ENCODE measurements around the gene IZUMO4.

IZUMO4 gene

GRCh38 chr19:2103045-2103707 lies 6.5 kb downstream of the IZUMO4 start:
- TF ChIP-seq GATA3 (IDR thresholded peaks at IDR 0.05; ENCODE audit: low read depth, low read length) (no peak), GATA2 (IDR thresholded peaks at IDR 0.05; ENCODE audit: low read depth, low read length) (no peak)

GRCh38 chr19:2108251-2109016 lies 11.7 kb downstream of the IZUMO4 start:
- TF ChIP-seq GATA3 (IDR thresholded peaks at IDR 0.05; ENCODE audit: low read depth, low read length) (no peak), GATA2 (IDR thresholded peaks at IDR 0.05; ENCODE audit: low read depth, low read length) (no peak)

- TF ChIP-seq GATA3 (IDR thresholded peaks at IDR 0.05; ENCODE audit: low read depth, low read length): no peak
- TF ChIP-seq GATA2 (IDR thresholded peaks at IDR 0.05; ENCODE audit: low read depth, low read length): no peak
Observed at GRCh38 chr19:2109046-2109864, 12.5 kb downstream of the IZUMO4 start.

GRCh38 chr19:2110822-2111221 lies 14.1 kb downstream of the IZUMO4 start:
- no peak for TF ChIP-seq GATA2 (IDR thresholded peaks at IDR 0.05; ENCODE audit: low read depth, low read length)
- TF ChIP-seq GATA3 (IDR thresholded peaks at IDR 0.05; ENCODE audit: low read depth, low read length): no peak

GRCh38 chr19:2111425-2111824 lies 14.7 kb downstream of the IZUMO4 start:
- TF ChIP-seq GATA3 (IDR thresholded peaks at IDR 0.05; ENCODE audit: low read depth, low read length) (no peak), GATA2 (IDR thresholded peaks at IDR 0.05; ENCODE audit: low read depth, low read length) (no peak)

- TF ChIP-seq GATA3 (IDR thresholded peaks at IDR 0.05; ENCODE audit: low read depth, low read length) (no peak), GATA2 (IDR thresholded peaks at IDR 0.05; ENCODE audit: low read depth, low read length) (no peak)
Observed at GRCh38 chr19:2111886-2112285, 15.2 kb downstream of the IZUMO4 start.

GRCh38 chr19:2112516-2113320 lies 16.0 kb downstream of the IZUMO4 start:
- TF ChIP-seq GATA3 (IDR thresholded peaks at IDR 0.05; ENCODE audit: low read depth, low read length) (no peak), GATA2 (IDR thresholded peaks at IDR 0.05; ENCODE audit: low read depth, low read length) (no peak)

GRCh38 chr19:2113439-2114211 lies 16.9 kb downstream of the IZUMO4 start:
- TF ChIP-seq GATA3 (IDR thresholded peaks at IDR 0.05; ENCODE audit: low read depth, low read length): no peak
- no peak for TF ChIP-seq GATA2 (IDR thresholded peaks at IDR 0.05; ENCODE audit: low read depth, low read length)

- TF ChIP-seq GATA3 (IDR thresholded peaks at IDR 0.05; ENCODE audit: low read depth, low read length) (no peak), GATA2 (IDR thresholded peaks at IDR 0.05; ENCODE audit: low read depth, low read length) (no peak)
Observed at GRCh38 chr19:2114218-2114617, 17.5 kb downstream of the IZUMO4 start.

- TF ChIP-seq GATA2 (IDR thresholded peaks at IDR 0.05; ENCODE audit: low read depth, low read length) (no peak), GATA3 (IDR thresholded peaks at IDR 0.05; ENCODE audit: low read depth, low read length) (no peak)
Observed at GRCh38 chr19:2114821-2115220, 18.1 kb downstream of the IZUMO4 start.

- TF ChIP-seq GATA2 (IDR thresholded peaks at IDR 0.05; ENCODE audit: low read depth, low read length) (no peak), GATA3 (IDR thresholded peaks at IDR 0.05; ENCODE audit: low read depth, low read length) (no peak)
Observed at GRCh38 chr19:2115324-2115723, 18.6 kb downstream of the IZUMO4 start.

GRCh38 chr19:2115911-2116426 lies 19.3 kb downstream of the IZUMO4 start:
- no peak for TF ChIP-seq GATA2 (IDR thresholded peaks at IDR 0.05; ENCODE audit: low read depth, low read length)
- no peak for TF ChIP-seq GATA3 (IDR thresholded peaks at IDR 0.05; ENCODE audit: low read depth, low read length)

- TF ChIP-seq GATA2 (IDR thresholded peaks at IDR 0.05; ENCODE audit: low read depth, low read length) (no peak), GATA3 (IDR thresholded peaks at IDR 0.05; ENCODE audit: low read depth, low read length) (no peak)
Observed at GRCh38 chr19:2116507-2116906, 19.8 kb downstream of the IZUMO4 start.

All from SH-SY5Y (cell line).